K562 (cell line): ENCODE results near the gene RSPH1. TPM values are rescaled to one million over a fixed set of nuclear protein-coding genes. Genes with fewer than 3 reads are reported as not detected.

ENCODE experiments used
- ATAC-seq: fragments of 200-7000 bp; cut with Tn5 transposase; 3 replicates; pipeline ENCODE4 v1.9.1; 2020; ENCODE audit warnings: moderate library complexity
- BruUV-seq: library from RNA; stranded (reverse); fragments of 400-500 nt; replicated peaks from 2 replicates; lab custom pipeline; 2021; lab: Mats Ljungman, UMichigan
- CTCF ChIA-PET: fragments of 300-600 bp; formaldehyde crosslinking; extraction: SDS; loops from one replicate; lab custom pipeline; 2021; ENCODE audit warnings: low intra/inter-chr PET ratio; lab: Yijun Ruan, JAX
- POLR2A ChIA-PET: fragments of 300-600, 350-650 bp; sonication (Branson Sonifier 250); formaldehyde crosslinking; extraction: SDS; loops from one replicate; lab custom pipeline; 2021; ENCODE audit warnings: antibody characterized with exemption, inconsistent platforms; lab: Yijun Ruan, JAX
- DNase-seq, 4 experiments: peaks; one replicate each; pipeline versions ENCODE4 v3.0.0 to v3.0.0-alpha.2; 2011 to 2018; ENCODE audit warnings: low spot score in 3 of 4, mixed read lengths in 3 of 4; ENCODE audit errors: extremely low read depth in 1 of 4
- FAIRE-seq: peaks from 2 replicates; lab custom pipeline; 2011; peaks lifted over from hg19 to GRCh38; lab: Jason Lieb, UNC
- H2AFZ ChIP-seq: 2 replicates; pipeline ENCODE4 v1.6.0; 2011; ENCODE audit warnings: low read depth, low read length, control low read depth, inconsistent platforms
- H3K27ac ChIP-seq: fragments of 200-600 bp; 3 replicates; pipeline ENCODE4 v1.8.0; 2011; ENCODE audit warnings: low read depth, mild to moderate bottlenecking, control low read depth, inconsistent platforms, low read length, moderate library complexity, mixed read lengths; ENCODE audit errors: extremely low read depth
- H3K27me3 ChIP-seq, 2 experiments: fragments of 300-600 bp in 1 of 2; 2 replicates in 1 of 2; 3 replicates in 1 of 2; pipeline versions ENCODE4 v1.6.0 to v1.8.0; 2011; ENCODE audit warnings: inconsistent platforms in 2 of 2, low read length in 2 of 2, mild to moderate bottlenecking in 1 of 2, mixed read lengths in 1 of 2, moderate library complexity in 1 of 2; ENCODE audit not compliant: control insufficient read depth in 2 of 2, insufficient read depth in 2 of 2
- H3K36me3 ChIP-seq: fragments of 300-600 bp; 3 replicates; pipeline ENCODE4 v1.8.0; 2011; ENCODE audit warnings: mild to moderate bottlenecking, low read length, inconsistent platforms; ENCODE audit not compliant: control insufficient read depth, insufficient read depth
- H3K4me1 ChIP-seq, 2 experiments: fragments of 200-600 bp in 1 of 2; replicated peaks in 1 of 2; 2 replicates in 1 of 2; 3 replicates in 1 of 2; pipeline versions ENCODE4 v1.5.1 to v1.8.0; 2011; ENCODE audit warnings: inconsistent platforms in 2 of 2, low read length in 2 of 2, mild to moderate bottlenecking in 1 of 2, mixed read lengths in 1 of 2, moderate library complexity in 1 of 2; ENCODE audit not compliant: control insufficient read depth in 2 of 2, insufficient read depth in 2 of 2
- H3K4me2 ChIP-seq: 2 replicates; pipeline ENCODE4 v1.6.1; 2011; ENCODE audit warnings: low read length, control low read depth, inconsistent platforms, mixed read lengths; ENCODE audit not compliant: insufficient read depth
- H3K4me3 ChIP-seq: fragments of 200-600 bp; sonication (generic), shearing (Covaris generic); 2 replicates; pipeline ENCODE4 v1.5.1; 2016; ENCODE audit warnings: control low read depth, inconsistent platforms
- H3K79me2 ChIP-seq: fragments of 200-600 bp; 3 replicates; pipeline ENCODE4 v1.8.0; 2011; ENCODE audit warnings: low read length, inconsistent platforms; ENCODE audit not compliant: control insufficient read depth, insufficient read depth
- H3K9ac ChIP-seq, 2 experiments: 2 replicates each; pipeline versions ENCODE4 v1.6.0 to v1.6.1; 2011; ENCODE audit warnings: low read depth in 2 of 2, low read length in 2 of 2, control low read depth in 1 of 2, inconsistent platforms in 1 of 2, mild to moderate bottlenecking in 1 of 2, mixed read lengths in 1 of 2; ENCODE audit not compliant: insufficient read depth in 1 of 2
- H3K9me1 ChIP-seq: one replicate; pipeline ENCODE4 v1.6.0; 2011; ENCODE audit warnings: inconsistent platforms, mild to moderate bottlenecking, low read length, moderate library complexity; ENCODE audit not compliant: control insufficient read depth, insufficient read depth
- H3K9me3 ChIP-seq: replicated peaks from 2 replicates; pipeline ENCODE4 v1.5.1; 2011; ENCODE audit warnings: low read depth, low read length, inconsistent platforms; ENCODE audit not compliant: control insufficient read depth, insufficient read depth
- H4K20me1 ChIP-seq: replicated peaks from 2 replicates; pipeline ENCODE4 v1.6.1; 2011; ENCODE audit warnings: low read length, inconsistent platforms, mixed read lengths; ENCODE audit not compliant: control insufficient read depth, insufficient read depth
- ATF6 ChIP-seq: sonication (generic); formaldehyde crosslinking; IDR thresholded peaks from 2 replicates; pipeline ENCODE4 v1.4.0; 2020; ENCODE audit warnings: mild to moderate bottlenecking, missing genetic modification reagents
- EGR1 ChIP-seq: fragments of 450-650 bp; conservative IDR thresholded peaks from 2 replicates; pipeline ENCODE4 v1.6.1; 2017; ENCODE audit warnings: mild to moderate bottlenecking
- NFIC ChIP-seq: fragments of 450-650 bp; IDR thresholded peaks from 2 replicates; pipeline ENCODE4 v1.6.1; 2017; ENCODE audit warnings: mild to moderate bottlenecking, inconsistent platforms
- NFIX ChIP-seq: fragments of 250-450 bp; sonication (Bioruptor Pico); IDR thresholded peaks from 2 replicates; pipeline ENCODE4 v1.4.0; 2020; ENCODE audit warnings: low read depth, mild to moderate bottlenecking, moderate library complexity
- ZBTB33 ChIP-seq: sonication (generic); formaldehyde crosslinking; IDR thresholded peaks from 2 replicates; pipeline ENCODE4 v1.8.1; 2023; ENCODE audit warnings: mild to moderate bottlenecking, missing genetic modification reagents
- WGBS: fragments of 100-300 bp; shearing (Covaris generic); methylation state at CpG from one replicate; pipeline ENCODE4 v1.1.6; 2016; ENCODE audit warnings: low coverage, mixed read lengths; ENCODE audit not compliant: insufficient coverage; ENCODE audit errors: missing lambda C conversion rate; 5-methylcytosine and 5-hydroxymethylcytosine counted together
- in situ Hi-C: fragments of 300-500 bp; cut with MboI; formaldehyde crosslinking; loops from 4 replicates; pipeline ENCODE4 v1.15.0; 2018; ENCODE audit warnings: inconsistent platforms, mixed read lengths
- intact Hi-C: fragments of 100-400 bp; cut with micrococcal nuclease; formaldehyde crosslinking; loops from 2 replicates; pipeline ENCODE4 v1.14.2; 2022
- polyA plus RNA-seq, 8 experiments: library from polyadenylated mRNA; depleted of rRNA in 4 of 8; stranded (reverse) in 5 of 8; unstranded in 3 of 8; fragments of >200 nt; fragmentation: Nextera tagmentation in 2 of 8; fragmentation: Illumina TruSeq in 1 of 8; extraction: Ambion mirVana in 2 of 8; extraction: Trizol in 1 of 8; gene quantifications; 2 replicates each; pipeline versions ENCODE4 v1.2.1 to v1.2.3, GENCODE V29; 2011 to 2014; ENCODE audit warnings: inconsistent platforms in 1 of 8, missing spikeins in 1 of 8
- total RNA-seq, 7 experiments: library from RNA; depleted of rRNA in 6 of 7; stranded (reverse); fragments of >200 nt in 6 of 7; fragmentation: Illumina TruSeq in 2 of 7; extraction: Trizol in 2 of 7; gene quantifications; 2 replicates each; pipeline versions ENCODE4 v1.2.1 to v1.2.3, GENCODE V29; 2011 to 2021; ENCODE audit warnings: low replicate concordance in 1 of 7

RSPH1 gene
- total and polyA plus RNA-seq, 9 of the 15 experiments (the other 6 are each of a cell fraction or from before 2014, with no cell fraction given), result 0.17 TPM; not detected in 8

GRCh38 chr21:42444745-42445059, 51.3 kb downstream of the RSPH1 start:
- TF ChIP-seq NFIX, result peak; percentile 71
- TF ChIP-seq NFIC, result peak; percentile 87
- TF ChIP-seq EGR1, result no peak
- TF ChIP-seq, all 486 proteins: peak for 2
- Histone ChIP-seq H3K4me2 (no peak overlapping the region), H3K27me3 (peaks cover 3 to 34% of the 10 kb centered on the region in 2 experiments; a peak in 3 of 5 replicates), H3K79me2 (no peaks in the 10 kb centered on the region), H2AFZ (no peak overlapping the region), H3K36me3 (no peaks in the 10 kb centered on the region), H3K4me3 (no peak overlapping the region), H3K9me3 (no peaks in the 10 kb centered on the region), H3K9me1 (no peaks in the 10 kb centered on the region), H4K20me1 (peaks cover 3% of the 10 kb centered on the region; the same call in 1 of the 2 replicates), H3K9ac (no peak overlapping the region), H3K27ac (no peak overlapping the region), H3K4me1 (peaks cover 0 to 5% of the 10 kb centered on the region in 2 experiments; a peak in 1 of 5 replicates)
- FAIRE-seq, result no peak
- in situ Hi-C loops (loop anchor here (5.0 to 10.0 kb wide), 3 partner anchors 67 to 287 kb away; partner anchors contain the start of gene TFF3), intact Hi-C loops (no loop called here)
- 36% methylated on average over 10 of the region's 10 CpGs for WGBS
- ChIA-PET CTCF (interaction anchor here (0.6 to 1.6 kb wide), 3 partner anchors 104 to 389 kb away, joined by 3 to 4 read pairs (median 3); no protein-coding TSS in a partner anchor), POLR2A (interaction anchor here (0.8 to 0.9 kb wide), 2 partner anchors 23 to 104 kb away, joined by 3 read pairs; no protein-coding TSS in a partner anchor)
- ATAC-seq, result no peak
- DNase-seq, result no peak
- BruUV-seq, result no TSS peak

- Histone ChIP-seq H3K4me1 (peaks cover 0 to 5% of the 10 kb centered on the region in 2 experiments; a peak in 1 of 5 replicates), H3K36me3 (no peaks in the 10 kb centered on the region), H3K79me2 (no peaks in the 10 kb centered on the region), H2AFZ (no peak overlapping the region)
- in situ Hi-C loops, result loop anchor here (10.0 kb wide), 1 partner anchor 129 kb away; the partner anchor contains the start of gene TFF3
- TF ChIP-seq ATF6 (CRISPR knock-in tag) (no peak), ZBTB33 (0 out of 2 replicates have a peak, but pooled peaks have one; percentile 18)
- TF ChIP-seq, all 486 proteins: peak for 1
- Histone ChIP-seq H3K4me3 (no peak overlapping the region), H3K4me2 (no peak overlapping the region), H3K9me3 (no peaks in the 10 kb centered on the region), H3K9ac (no peak overlapping the region), H4K20me1 (peaks cover 3% of the 10 kb centered on the region; the same call in 1 of the 2 replicates), H3K9me1 (no peaks in the 10 kb centered on the region), H3K27me3 (peaks cover 3 to 38% of the 10 kb centered on the region in 2 experiments; a peak in 3 of 5 replicates), H3K27ac (no peak overlapping the region)
- ATAC-seq, result no peak
- no peak for FAIRE-seq
- POLR2A ChIA-PET, result interaction anchor here (0.8 kb wide), 1 partner anchor 104 kb away, joined by 3 read pairs; no protein-coding TSS in a partner anchor
- BruUV-seq, result no TSS peak
- CTCF ChIA-PET, result interaction anchor here (1.6 kb wide), 1 partner anchor 299 kb away, joined by 4 read pairs; no protein-coding TSS in a partner anchor
- intact Hi-C loops, result no loop called here
- no peak for DNase-seq
- WGBS, result 23% methylated on average over 34 of the region's 34 CpGs
These were observed 51.9 kb downstream of the RSPH1 start for GRCh38 chr21:42443876-42444744.
